ENCODE data around the gene FILIP1L.

Gene FILIP1L

DNA sequence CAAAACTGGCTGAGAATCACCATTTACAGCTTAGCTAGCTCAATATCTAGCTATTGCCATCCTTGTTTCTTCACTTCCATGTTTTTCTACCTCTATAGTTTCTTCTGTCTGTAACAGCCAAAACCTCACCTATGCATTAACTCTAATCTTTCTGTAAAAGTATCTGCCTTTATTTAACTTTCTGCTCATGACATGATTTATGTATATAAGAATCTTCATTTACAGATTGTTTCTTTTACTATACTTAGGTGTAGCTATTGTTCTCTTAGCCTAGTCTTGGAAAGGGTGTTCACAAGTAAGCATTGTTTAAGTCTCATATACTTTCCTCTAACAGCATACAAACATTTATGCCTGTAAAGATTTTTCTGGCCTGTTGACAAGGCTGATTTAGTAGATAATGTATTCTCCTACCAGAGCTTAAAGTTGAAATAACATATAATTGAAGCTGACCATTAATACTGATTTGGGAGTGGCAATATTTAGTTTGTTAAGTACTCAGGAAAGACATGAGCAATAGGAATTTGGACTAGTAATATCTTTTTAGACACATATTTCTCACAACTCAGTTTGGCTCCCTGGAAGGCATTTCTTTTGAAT, 9.4 kb downstream of the FILIP1L start:
- no peak for ATAC-seq

DNA sequence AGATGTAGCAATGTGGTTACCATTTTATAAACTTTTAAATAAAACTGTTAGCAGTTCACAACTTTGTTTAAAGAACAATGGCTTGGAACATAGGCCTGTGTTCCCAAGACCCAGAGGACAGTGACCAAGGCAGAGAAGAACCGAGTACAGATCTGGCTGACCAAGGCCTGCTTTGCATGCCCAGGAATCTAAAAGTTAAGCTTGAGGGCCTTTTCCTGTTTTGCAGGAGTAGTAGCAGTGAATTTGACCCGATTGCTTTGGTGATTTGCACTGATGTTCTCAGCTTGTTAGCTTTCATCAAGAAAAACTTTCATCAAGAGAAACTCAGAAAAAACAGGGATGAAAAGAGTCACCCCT, 9.9 kb downstream of the FILIP1L start:
- ATAC-seq, result no peak
- no peak for TF ChIP-seq ZNF8 (CRISPR knock-in tag; IDR thresholded peaks at IDR 0.05)
- TF ChIP-seq OSR1 (CRISPR knock-in tag; IDR thresholded peaks at IDR 0.05), result no peak
- no peak for TF ChIP-seq ZNF565 (CRISPR knock-in tag; conservative IDR thresholded peaks at IDR 0.05; ENCODE audit: low read depth)
- TF ChIP-seq ZNF70 (CRISPR knock-in tag; IDR thresholded peaks at IDR 0.05), result no peak
- TF ChIP-seq ZFP3 (CRISPR knock-in tag; IDR thresholded peaks at IDR 0.05), result no peak
- TF ChIP-seq, protein P1, sequence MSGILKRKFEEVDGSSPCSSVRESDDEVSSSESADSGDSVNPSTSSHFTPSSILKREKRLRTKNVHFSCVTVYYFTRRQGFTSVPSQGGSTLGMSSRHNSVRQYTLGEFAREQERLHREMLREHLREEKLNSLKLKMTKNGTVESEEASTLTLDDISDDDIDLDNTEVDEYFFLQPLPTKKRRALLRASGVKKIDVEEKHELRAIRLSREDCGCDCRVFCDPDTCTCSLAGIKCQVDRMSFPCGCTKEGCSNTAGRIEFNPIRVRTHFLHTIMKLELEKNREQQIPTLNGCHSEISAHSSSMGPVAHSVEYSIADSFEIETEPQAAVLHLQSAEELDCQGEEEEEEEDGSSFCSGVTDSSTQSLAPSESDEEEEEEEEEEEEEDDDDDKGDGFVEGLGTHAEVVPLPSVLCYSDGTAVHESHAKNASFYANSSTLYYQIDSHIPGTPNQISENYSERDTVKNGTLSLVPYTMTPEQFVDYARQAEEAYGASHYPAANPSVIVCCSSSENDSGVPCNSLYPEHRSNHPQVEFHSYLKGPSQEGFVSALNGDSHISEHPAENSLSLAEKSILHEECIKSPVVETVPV (CRISPR knock-in tag; IDR thresholded peaks at IDR 0.05), result no peak
- no peak for TF ChIP-seq CSDC2 (CRISPR knock-in tag; IDR thresholded peaks at IDR 0.05)
- TF ChIP-seq, protein P2, sequence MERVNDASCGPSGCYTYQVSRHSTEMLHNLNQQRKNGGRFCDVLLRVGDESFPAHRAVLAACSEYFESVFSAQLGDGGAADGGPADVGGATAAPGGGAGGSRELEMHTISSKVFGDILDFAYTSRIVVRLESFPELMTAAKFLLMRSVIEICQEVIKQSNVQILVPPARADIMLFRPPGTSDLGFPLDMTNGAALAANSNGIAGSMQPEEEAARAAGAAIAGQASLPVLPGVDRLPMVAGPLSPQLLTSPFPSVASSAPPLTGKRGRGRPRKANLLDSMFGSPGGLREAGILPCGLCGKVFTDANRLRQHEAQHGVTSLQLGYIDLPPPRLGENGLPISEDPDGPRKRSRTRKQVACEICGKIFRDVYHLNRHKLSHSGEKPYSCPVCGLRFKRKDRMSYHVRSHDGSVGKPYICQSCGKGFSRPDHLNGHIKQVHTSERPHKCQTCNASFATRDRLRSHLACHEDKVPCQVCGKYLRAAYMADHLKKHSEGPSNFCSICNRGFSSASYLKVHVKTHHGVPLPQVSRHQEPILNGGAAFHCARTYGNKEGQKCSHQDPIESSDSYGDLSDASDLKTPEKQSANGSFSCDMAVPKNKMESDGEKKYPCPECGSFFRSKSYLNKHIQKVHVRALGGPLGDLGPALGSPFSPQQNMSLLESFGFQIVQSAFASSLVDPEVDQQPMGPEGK (CRISPR knock-in tag; IDR thresholded peaks at IDR 0.05; ENCODE audit: borderline replicate concordance), result no peak
- no peak for TF ChIP-seq TCF4 (CRISPR knock-in tag; IDR thresholded peaks at IDR 0.05; ENCODE audit: borderline replicate concordance)
- TF ChIP-seq TOX (CRISPR knock-in tag; IDR thresholded peaks at IDR 0.05; ENCODE audit: borderline replicate concordance), result no peak
- TF ChIP-seq ZC3H10 (CRISPR knock-in tag; IDR thresholded peaks at IDR 0.05), result no peak
- no peak for TF ChIP-seq ZFP30 (CRISPR knock-in tag; IDR thresholded peaks at IDR 0.05)
- TF ChIP-seq BACH2 (CRISPR knock-in tag; IDR thresholded peaks at IDR 0.05; ENCODE audit: borderline replicate concordance), result no peak

More for the DNA sequence above, 9.4 kb downstream of the FILIP1L start:
- TF ChIP-seq ZC3H10 (CRISPR knock-in tag; IDR thresholded peaks at IDR 0.05), result no peak
- no peak for TF ChIP-seq PPARA (CRISPR knock-in tag; IDR thresholded peaks at IDR 0.05; ENCODE audit: borderline replicate concordance)
- no peak for TF ChIP-seq OSR1 (CRISPR knock-in tag; IDR thresholded peaks at IDR 0.05)
- TF ChIP-seq, protein P3, sequence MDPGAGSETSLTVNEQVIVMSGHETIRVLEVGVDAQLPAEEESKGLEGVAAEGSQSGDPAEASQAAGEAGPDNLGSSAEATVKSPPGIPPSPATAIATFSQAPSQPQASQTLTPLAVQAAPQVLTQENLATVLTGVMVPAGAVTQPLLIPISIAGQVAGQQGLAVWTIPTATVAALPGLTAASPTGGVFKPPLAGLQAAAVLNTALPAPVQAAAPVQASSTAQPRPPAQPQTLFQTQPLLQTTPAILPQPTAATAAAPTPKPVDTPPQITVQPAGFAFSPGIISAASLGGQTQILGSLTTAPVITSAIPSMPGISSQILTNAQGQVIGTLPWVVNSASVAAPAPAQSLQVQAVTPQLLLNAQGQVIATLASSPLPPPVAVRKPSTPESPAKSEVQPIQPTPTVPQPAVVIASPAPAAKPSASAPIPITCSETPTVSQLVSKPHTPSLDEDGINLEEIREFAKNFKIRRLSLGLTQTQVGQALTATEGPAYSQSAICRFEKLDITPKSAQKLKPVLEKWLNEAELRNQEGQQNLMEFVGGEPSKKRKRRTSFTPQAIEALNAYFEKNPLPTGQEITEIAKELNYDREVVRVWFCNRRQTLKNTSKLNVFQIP (CRISPR knock-in tag; IDR thresholded peaks at IDR 0.05; ENCODE audit: borderline replicate concordance, low read depth), result no peak
- TF ChIP-seq, protein P2 (CRISPR knock-in tag; IDR thresholded peaks at IDR 0.05; ENCODE audit: borderline replicate concordance), result no peak
- no peak for TF ChIP-seq TCF4 (CRISPR knock-in tag; IDR thresholded peaks at IDR 0.05; ENCODE audit: borderline replicate concordance)

DNA sequence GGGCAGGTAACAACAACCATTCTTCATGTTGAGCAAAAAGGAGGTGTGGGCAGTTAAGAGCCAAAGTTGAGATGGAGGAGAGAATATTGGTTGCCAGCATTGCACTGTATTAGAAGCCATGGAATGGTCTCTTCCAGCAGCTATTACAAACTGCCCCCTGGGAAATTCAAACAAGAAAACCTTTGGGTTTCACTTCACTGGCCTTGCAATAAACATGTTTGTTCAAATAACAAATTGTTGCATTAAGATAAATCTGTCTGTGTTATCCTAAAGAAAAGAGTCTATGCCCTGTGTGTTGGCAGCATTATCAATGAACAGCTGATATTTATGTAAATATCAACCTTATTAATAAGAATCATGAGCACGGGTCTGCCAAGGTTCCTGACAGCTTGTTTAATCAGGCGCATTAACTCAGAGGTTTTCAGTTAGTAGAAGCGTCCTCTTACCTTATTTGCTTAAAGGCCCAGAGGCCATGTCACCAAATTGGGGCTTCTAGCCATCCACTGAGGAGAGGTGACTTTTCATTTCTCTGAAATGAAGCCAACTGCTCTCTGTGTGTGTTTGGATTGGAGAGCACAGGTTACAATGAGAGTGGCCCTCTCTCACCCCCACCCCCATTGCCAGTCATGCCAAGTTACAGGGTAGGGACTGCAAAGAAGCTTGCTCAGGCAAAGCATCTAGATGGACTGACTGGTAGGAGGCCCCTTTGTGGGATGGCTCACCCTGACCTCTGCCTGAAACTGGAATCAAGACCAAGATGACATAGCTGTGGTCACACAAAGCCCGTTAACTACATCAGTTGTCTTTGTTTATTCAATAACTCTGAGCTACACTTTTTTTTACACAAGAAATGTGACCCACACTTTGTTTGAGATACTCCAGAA, 10.5 kb downstream of the FILIP1L start:
- ATAC-seq, result no peak
- TF ChIP-seq ISL1 (CRISPR knock-in tag; IDR thresholded peaks at IDR 0.05) (no peak), ZFP30 (CRISPR knock-in tag; IDR thresholded peaks at IDR 0.05) (no peak)
- TF ChIP-seq, protein P3 (CRISPR knock-in tag; IDR thresholded peaks at IDR 0.05; ENCODE audit: borderline replicate concordance, low read depth), result no peak

DNA sequence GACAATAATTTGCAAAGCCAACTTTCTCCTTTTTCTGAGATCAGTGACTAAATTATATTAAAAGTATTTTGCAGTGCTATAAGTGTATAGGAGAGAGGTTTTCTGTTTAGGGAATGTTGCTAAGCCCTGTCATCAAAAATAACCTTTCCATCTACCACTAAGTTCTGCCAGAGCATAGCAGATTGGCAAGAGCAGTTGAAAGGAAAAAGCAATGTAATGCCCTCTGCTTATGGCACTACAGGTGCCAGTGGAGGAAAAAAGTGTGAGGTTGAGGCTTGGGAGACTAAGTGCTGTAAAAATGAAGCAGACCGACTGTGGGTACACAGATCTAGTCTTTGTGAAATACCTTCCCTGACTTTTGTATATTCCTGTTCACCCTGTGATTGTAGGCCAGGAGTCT, 11.5 kb downstream of the FILIP1L start:
- no peak for ATAC-seq
- TF ChIP-seq, protein P3 (CRISPR knock-in tag; IDR thresholded peaks at IDR 0.05; ENCODE audit: borderline replicate concordance, low read depth), result no peak
- TF ChIP-seq RARB (CRISPR knock-in tag; IDR thresholded peaks at IDR 0.05) (no peak), TCF4 (CRISPR knock-in tag; IDR thresholded peaks at IDR 0.05; ENCODE audit: borderline replicate concordance) (no peak), ZFP30 (CRISPR knock-in tag; IDR thresholded peaks at IDR 0.05) (no peak), ESRRG (CRISPR knock-in tag; IDR thresholded peaks at IDR 0.05) (no peak), GLIS3 (CRISPR knock-in tag; IDR thresholded peaks at IDR 0.05) (no peak), SNAI2 (CRISPR knock-in tag; IDR thresholded peaks at IDR 0.05) (no peak), ZNF565 (CRISPR knock-in tag; conservative IDR thresholded peaks at IDR 0.05; ENCODE audit: low read depth) (no peak), CSDC2 (CRISPR knock-in tag; IDR thresholded peaks at IDR 0.05) (no peak), BACH2 (CRISPR knock-in tag; IDR thresholded peaks at IDR 0.05; ENCODE audit: borderline replicate concordance) (no peak), ZC3H10 (CRISPR knock-in tag; IDR thresholded peaks at IDR 0.05) (no peak), ZNF70 (CRISPR knock-in tag; IDR thresholded peaks at IDR 0.05) (no peak)
- TF ChIP-seq, protein P4, sequence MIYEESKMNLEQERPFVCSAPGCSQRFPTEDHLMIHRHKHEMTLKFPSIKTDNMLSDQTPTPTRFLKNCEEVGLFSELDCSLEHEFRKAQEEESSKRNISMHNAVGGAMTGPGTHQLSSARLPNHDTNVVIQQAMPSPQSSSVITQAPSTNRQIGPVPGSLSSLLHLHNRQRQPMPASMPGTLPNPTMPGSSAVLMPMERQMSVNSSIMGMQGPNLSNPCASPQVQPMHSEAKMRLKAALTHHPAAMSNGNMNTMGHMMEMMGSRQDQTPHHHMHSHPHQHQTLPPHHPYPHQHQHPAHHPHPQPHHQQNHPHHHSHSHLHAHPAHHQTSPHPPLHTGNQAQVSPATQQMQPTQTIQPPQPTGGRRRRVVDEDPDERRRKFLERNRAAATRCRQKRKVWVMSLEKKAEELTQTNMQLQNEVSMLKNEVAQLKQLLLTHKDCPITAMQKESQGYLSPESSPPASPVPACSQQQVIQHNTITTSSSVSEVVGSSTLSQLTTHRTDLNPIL (CRISPR knock-in tag; IDR thresholded peaks at IDR 0.05; ENCODE audit: low read depth), result no peak
